Activated CD8-positive, alpha-beta memory T cell treated with anti-CD3 and anti-CD28 coated beads, Interleukin-2, amount 50 U/mL, for 48 hours (primary cell): ENCODE measurements around the gene ABCD3.
"Not testable (repeated sequence)": the region's sequence is repeated elsewhere in the genome, so short reads cannot be mapped to it uniquely, and the experiment has no call there.

Source experiments
- DNase-seq: peaks from one replicate; pipeline ENCODE4 v3.0.0-alpha.2; 2020

The ABCD3 gene

DNA sequence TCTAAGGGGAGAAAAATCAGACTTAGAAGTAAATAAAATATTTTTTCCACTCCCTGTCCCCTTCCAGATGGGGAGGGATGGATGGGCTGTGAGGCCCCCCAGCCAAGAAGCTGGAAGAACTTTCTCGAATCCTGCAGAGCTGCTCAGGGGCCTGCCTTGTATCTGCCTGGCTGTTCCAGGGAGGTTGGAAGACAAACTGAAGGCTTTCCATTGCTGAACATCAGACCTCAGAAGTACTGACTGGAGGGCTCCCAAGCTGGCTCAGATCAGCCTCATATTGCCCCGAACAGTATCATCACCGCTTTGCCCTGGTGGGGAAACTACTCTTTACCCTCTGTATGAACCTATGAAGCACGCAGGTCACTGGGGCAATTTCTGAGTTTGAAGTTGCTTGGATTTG, 135.7 kb downstream of the ABCD3 start:
- no peak for DNase-seq

DNA sequence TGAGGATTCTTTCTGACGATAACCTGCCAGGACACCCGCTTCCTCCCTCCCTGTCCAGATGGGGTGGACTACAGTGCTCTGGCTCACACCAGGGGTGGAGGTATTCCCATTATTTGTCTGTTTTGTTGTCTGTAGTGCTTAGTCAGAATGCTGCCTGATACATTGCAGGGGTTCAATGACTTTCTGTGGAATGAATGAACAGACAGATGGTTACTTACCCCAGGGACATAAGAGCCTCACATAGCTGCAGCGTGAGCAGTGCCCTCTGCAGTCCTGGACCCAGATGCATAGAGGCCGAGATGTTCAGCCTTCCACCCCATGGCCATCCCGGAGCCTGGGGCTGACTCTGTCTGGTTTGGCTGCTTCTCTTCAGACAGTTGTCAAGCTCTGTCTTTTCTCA, 136.4 kb downstream of the ABCD3 start:
- no peak for DNase-seq

DNA sequence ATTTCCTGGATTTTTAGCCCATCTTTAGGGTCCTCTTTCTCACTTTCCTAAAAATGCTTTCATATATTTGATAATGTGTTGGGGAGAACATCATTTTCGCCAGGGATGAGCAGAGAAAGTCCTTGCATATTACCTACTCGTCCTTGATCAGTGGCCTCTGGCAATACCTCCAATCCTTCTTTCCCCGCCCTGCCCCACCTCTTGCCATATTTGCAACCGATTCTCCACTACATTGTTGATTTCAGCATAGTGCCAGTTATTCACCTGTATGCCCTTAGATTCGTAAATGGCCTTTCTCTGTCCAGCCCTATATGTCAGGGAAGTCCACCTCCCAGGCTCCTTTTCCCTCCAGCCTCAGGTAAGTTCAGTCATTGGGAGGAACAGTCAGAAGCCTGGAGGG, 136.9 kb downstream of the ABCD3 start:
- DNase-seq: no peak

DNA sequence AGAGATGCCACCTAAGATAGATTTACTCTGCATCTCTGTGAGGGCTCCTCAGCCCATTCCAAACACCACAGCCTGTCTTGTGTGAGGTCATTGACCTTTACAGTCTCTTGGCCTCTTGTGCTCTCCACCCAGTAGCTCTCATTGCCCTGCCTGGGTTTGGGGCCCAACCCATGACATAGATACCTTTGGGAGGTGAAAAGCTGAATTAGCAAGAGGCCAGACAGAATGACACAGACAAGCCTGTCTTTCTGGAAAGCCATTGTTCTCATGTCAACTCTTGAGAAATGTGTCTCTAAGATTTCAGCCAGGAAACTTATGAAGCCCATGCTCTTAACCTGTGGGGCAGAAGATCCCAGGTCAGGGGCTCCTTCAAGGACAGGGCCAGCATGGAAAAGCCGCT, 141.7 kb downstream of the ABCD3 start:
- no peak for DNase-seq

DNA sequence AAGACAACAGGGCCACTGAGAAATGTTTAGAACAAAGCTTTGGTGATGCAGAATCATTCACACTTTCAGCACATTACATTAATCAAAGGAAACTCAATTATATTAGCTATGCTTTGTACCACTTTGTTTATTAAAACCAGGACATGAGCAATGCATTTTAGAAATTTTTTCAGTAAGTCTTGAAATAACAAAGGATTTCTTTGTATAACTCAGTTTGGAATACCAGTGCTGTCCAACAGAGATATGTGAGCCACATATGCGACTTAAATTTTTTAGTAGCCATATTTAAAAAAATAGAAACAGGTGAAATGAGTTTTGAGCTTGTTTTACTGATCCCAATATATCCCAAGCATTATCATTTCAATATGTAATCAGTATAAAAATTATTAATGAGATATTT, 142.1 kb downstream of the ABCD3 start:
- no peak for DNase-seq

DNA sequence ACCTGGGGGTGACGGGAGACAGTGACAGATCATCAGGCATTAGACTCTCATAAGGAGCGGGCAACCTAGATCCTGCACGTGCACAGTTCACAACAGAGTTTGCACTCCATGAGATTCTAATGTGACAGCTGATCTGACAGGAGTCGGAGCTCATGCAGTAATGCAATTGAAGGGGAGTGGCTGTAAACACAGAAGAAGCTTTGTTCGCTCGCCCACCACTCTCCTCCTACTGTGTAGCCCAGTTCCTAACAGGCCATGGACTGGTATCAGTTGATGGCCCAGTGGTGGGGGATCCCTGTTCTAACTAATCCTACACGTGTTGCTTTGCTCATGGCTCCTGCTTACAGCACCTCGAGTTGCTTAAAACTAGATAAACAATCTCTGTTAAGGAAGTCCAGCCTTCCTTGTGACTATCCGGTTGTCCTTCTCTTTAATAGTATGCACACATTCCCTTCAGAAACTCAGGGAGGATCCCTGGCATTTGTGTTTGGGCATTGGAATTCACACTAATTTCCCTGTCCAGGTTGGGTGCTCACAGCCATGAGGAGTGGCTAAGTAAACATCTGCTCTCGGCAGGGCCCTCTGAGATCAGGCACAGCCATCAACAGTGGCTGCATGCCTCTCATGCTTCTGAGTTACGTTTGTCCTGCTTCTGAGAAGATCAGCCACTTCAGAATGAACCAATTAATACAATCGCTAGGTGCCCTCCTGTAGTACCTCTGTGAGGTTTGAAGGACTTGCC, 144.5 kb downstream of the ABCD3 start:
- DNase-seq: no peak

DNA sequence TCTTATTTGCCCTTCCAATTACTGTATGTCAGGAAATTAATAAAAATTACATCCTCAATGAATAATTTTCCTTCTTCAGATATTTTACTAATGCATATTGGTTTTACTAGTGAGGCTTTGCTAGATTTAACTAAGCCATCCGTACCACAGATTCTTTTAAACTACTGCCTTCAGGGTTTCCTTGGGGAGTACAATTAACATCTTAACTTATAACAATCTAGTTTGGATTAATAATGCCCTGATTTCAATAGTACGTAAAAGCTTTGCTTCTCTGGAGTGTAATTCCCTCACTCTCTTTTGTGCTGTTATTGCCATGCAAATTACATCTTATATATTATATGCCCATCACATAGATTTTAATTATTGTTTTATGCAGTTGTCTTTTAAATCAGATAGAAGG, 147.7 kb downstream of the ABCD3 start:
- DNase-seq: no peak

DNA sequence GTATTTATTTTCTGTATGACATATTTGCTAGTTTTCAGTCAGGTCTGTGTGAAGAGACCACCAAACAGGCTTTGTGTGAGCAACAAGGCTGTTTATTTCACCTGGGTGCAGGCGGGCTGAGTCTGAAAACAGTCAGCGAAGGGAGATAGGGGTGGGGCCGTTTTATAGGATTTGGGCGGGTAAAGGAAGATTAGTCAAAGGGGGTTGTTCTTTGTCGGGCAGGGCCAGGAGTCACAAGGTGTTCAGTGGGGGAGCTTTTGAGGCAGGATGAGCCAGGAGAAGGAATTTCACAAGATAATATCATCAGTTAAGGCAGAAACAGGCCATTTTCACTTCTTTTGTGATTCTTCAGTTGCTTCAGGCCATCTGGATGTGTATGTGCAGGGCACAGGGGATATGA, 148.2 kb downstream of the ABCD3 start:
- DNase-seq: not testable (repeated sequence)

DNA sequence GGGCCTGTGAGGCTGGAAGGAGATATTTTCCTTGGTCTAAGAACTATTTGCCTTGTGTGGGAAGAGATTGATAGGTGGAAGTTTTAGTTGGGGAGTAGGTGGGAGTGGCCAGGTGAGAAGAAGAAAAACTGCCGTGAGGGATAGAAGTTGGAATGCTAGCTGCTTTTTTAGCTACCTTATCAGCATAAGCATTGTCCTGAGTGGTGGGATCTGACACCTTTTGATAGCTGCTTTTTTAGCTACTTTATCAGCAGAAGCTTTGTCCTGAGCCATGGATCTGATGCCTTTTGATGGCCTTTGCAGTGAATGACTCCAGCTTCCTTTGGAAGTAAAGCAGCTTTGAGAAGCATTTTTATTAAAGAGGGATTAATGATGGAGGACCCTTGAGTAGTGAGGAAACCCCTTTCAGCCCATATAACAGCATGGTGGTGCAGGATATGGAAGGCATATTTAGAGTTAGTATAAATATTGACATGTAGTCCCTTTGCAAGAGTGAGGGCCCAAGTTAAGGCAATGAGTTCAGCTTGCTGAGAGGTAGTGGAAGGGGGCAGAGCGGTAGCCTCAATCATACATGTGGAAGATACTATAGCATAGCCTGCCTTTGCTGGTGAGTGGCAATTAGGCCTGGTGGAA, 149.9 kb downstream of the ABCD3 start:
- DNase-seq: not testable (repeated sequence)
